Measurements from ENCODE around the gene LMOD2. TPM values are rescaled to one million over a fixed set of nuclear protein-coding genes. Genes with fewer than 3 reads are reported as not detected.

LMOD2 gene
- total RNA-seq, 2 donors from 2014 or later: not detected

DNA sequence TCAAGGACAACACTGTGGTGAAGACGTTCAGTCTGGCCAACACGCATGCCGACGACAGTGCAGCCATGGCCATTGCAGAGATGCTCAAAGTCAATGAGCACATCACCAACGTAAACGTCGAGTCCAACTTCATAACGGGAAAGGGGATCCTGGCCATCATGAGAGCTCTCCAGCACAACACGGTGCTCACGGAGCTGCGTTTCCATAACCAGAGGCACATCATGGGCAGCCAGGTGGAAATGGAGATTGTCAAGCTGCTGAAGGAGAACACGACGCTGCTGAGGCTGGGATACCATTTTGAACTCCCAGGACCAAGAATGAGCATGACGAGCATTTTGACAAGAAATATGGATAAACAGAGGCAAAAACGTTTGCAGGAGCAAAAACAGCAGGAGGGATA, 6.6 kb downstream of the LMOD2 start:
- Histone ChIP-seq H3K4me1 (ENCODE audit: control insufficient read depth in 1 of 2, low read depth in 2 of 2) (no peaks in the 10 kb centered on the region), H3K4me3 (no peak overlapping the region), H3K27ac (no peak overlapping the region), H3K36me3 (no peaks in the 10 kb centered on the region), H3K9me3 (no peaks in the 10 kb centered on the region), H3K27me3 (replicated peaks; ENCODE audit: insufficient read depth) (no peaks in the 10 kb centered on the region)
- DNase-seq (ENCODE audit: low spot score): no peak
- no peak for ATAC-seq (ENCODE audit: insufficient number of reproducible peaks, low FRiP score, low read depth)
- TF ChIP-seq, protein P1, sequence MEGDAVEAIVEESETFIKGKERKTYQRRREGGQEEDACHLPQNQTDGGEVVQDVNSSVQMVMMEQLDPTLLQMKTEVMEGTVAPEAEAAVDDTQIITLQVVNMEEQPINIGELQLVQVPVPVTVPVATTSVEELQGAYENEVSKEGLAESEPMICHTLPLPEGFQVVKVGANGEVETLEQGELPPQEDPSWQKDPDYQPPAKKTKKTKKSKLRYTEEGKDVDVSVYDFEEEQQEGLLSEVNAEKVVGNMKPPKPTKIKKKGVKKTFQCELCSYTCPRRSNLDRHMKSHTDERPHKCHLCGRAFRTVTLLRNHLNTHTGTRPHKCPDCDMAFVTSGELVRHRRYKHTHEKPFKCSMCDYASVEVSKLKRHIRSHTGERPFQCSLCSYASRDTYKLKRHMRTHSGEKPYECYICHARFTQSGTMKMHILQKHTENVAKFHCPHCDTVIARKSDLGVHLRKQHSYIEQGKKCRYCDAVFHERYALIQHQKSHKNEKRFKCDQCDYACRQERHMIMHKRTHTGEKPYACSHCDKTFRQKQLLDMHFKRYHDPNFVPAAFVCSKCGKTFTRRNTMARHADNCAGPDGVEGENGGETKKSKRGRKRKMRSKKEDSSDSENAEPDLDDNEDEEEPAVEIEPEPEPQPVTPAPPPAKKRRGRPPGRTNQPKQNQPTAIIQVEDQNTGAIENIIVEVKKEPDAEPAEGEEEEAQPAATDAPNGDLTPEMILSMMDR (IDR thresholded peaks at IDR 0.05): no peak

DNA sequence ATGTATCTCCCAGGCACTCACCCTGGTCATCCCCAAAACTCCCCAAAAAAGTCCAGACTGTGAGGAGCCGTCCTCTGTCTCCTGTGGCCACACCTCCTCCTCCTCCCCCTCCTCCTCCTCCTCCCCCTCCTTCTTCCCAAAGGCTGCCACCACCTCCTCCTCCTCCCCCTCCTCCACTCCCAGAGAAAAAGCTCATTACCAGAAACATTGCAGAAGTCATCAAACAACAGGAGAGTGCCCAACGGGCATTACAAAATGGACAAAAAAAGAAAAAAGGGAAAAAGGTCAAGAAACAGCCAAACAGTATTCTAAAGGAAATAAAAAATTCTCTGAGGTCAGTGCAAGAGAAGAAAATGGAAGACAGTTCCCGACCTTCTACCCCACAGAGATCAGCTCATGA, 7.1 kb downstream of the LMOD2 start:
- no peak overlapping the region for H3K4me3 ChIP-seq
- no peaks in the 10 kb centered on the region for H3K36me3 ChIP-seq
- no peak for ATAC-seq (ENCODE audit: insufficient number of reproducible peaks, low FRiP score, low read depth)
- TF ChIP-seq, protein P1 (IDR thresholded peaks at IDR 0.05): no peak
- no peaks in the 10 kb centered on the region for H3K4me1 ChIP-seq (ENCODE audit: control insufficient read depth in 1 of 2, low read depth in 2 of 2)
- H3K9me3 ChIP-seq: no peaks in the 10 kb centered on the region
- no peaks in the 10 kb centered on the region for H3K27me3 ChIP-seq (replicated peaks; ENCODE audit: insufficient read depth)
- DNase-seq (ENCODE audit: low spot score): no peak
- no peak overlapping the region for H3K27ac ChIP-seq

DNA sequence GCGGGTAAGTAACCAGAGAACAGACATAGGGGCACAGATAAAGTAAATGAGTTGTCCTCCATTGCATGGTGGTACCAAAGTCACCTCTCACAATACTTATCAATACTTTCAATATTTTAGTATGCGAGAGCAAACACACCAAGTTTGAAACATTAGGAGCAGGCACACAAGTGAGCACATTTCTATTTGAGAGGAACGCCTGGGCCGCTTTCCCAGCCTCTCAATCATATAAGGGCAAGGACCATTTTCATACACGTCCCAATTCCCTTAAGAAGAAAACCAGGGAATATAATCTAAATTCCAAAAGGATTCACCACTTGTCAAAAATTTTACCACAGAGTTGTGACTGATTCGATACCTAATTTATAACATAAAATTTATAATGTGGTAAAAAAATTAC, 7.5 kb downstream of the LMOD2 start:
- no peak for ATAC-seq (ENCODE audit: insufficient number of reproducible peaks, low FRiP score, low read depth)
- H3K36me3 ChIP-seq: no peaks in the 10 kb centered on the region
- TF ChIP-seq, protein P1 (IDR thresholded peaks at IDR 0.05): no peak

DNA sequence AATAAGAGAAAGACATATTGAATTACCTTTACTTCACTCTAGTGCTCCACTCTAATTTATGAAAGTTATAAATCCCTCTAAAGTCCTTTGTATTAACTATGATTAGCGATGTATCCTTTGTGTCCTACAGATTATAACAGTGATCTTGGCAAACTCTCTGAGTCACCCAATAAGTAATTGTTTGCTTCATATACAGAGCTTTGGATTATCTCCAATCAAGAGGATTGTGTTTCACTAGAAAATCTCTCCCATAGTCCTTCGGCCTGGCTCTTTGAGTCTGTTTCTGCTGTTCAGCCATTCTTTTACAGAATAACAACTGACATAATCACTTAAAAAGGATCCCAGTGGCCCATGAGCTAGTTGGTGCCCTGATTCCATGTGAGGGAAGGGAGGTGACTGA, 9.5 kb downstream of the LMOD2 start:
- Histone ChIP-seq H3K36me3 (no peaks in the 10 kb centered on the region), H3K27me3 (replicated peaks; ENCODE audit: insufficient read depth) (no peaks in the 10 kb centered on the region), H3K4me1 (ENCODE audit: control insufficient read depth in 1 of 2, low read depth in 2 of 2) (no peaks in the 10 kb centered on the region), H3K9me3 (no peaks in the 10 kb centered on the region), H3K4me3 (no peak overlapping the region), H3K27ac (no peak overlapping the region)
- TF ChIP-seq, protein P1 (IDR thresholded peaks at IDR 0.05): no peak
- ATAC-seq (ENCODE audit: insufficient number of reproducible peaks, low FRiP score, low read depth) (no peak), DNase-seq (ENCODE audit: low spot score) (no peak)

More for the DNA sequence above, 7.5 kb downstream of the LMOD2 start:
- H3K4me1 ChIP-seq (ENCODE audit: control insufficient read depth in 1 of 2, low read depth in 2 of 2): no peaks in the 10 kb centered on the region
- H3K27me3 ChIP-seq (replicated peaks; ENCODE audit: insufficient read depth): no peaks in the 10 kb centered on the region
- no peaks in the 10 kb centered on the region for H3K9me3 ChIP-seq
- H3K4me3 ChIP-seq: no peak overlapping the region
- H3K27ac ChIP-seq: no peak overlapping the region
- DNase-seq (ENCODE audit: low spot score): no peak

DNA sequence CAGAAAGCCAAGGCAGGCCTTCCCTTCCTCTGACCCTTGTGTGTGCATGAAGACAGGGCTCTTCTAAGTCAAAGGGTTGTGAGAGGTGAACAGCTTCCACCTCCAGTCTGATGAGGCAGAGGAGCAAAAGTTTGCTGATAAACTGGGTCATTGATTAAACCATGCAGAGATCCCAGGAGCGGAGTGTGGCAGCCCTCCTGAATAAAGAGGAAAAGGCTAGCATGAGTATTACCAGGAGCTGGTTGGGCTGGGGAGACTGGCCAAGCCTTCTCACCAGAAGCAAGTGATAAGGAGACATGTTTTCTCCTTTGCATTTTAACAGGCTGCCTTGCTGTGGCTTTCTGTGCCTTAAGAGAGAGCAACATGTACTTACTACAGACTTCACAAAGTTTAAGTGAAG, 10.2 kb downstream of the LMOD2 start:
- TF ChIP-seq, protein P1 (IDR thresholded peaks at IDR 0.05): no peak
- no peaks in the 10 kb centered on the region for H3K9me3 ChIP-seq
- no peaks in the 10 kb centered on the region for H3K27me3 ChIP-seq (replicated peaks; ENCODE audit: insufficient read depth)
- H3K4me3 ChIP-seq: no peak overlapping the region
- DNase-seq (ENCODE audit: low spot score) (no peak), ATAC-seq (ENCODE audit: insufficient number of reproducible peaks, low FRiP score, low read depth) (no peak)
- H3K4me1 ChIP-seq (ENCODE audit: control insufficient read depth in 1 of 2, low read depth in 2 of 2): no peaks in the 10 kb centered on the region
- H3K27ac ChIP-seq: no peak overlapping the region
- H3K36me3 ChIP-seq: no peaks in the 10 kb centered on the region
